GM18867 (cell line): Measurements from ENCODE around the gene ATXN3.

Source experiments
- ATAC-seq: cut with Tn5 transposase; IDR thresholded peaks from one replicate; pipeline ENCODE4 v1.9.1; 2021; ENCODE audit warnings: mild to moderate bottlenecking, moderate library complexity; ENCODE audit not compliant: unreplicated experiment

Gene ATXN3

DNA sequence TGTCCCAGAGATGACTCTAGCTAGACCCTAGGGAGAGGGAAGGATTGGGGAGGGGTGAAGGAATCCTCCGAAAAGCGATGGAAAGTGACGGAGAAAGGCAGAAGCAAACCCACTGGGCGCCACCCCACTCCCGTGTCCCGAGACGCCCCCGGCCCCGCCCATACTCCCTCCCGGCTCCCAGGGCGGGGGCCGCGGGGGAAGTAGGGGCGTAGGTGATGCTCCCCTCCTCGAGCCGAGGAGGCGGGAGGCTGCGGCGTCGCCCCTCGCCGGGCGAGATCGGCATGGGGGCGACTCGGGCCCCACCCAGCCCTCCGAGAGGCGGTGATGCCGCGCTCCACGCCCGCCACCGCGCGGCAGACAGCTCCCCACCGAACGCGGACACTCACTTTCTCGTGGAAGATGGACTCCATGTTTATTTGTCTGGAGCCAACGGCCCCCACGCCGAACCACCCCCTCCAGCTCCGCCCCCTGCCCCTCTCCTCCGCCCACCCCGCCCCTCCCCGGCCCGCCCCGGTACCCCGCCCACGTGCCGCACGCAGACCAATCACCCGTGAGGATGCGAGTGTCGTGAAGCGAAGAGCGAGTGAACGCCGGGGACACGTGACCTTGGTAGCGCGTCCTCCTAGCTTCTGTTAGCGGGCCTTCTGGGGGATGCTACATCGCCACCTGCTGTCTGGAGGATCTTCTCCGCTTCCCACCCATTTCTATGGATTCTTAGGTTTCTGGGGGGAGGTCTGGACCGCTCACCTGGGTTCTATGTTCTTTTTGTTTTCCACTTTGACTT, at the start of gene ATXN3:
TSS of gene ATXN3 (minus strand) at position 440 of the 784 bp plus-strand sequence. CDS start at position 410, 30 bp downstream.
- peak; percentile 87 for ATAC-seq

GRCh38 chr14:92154283-92154942, 48.0 kb upstream of the ATXN3 start:
- ATAC-seq = no peak

DNA sequence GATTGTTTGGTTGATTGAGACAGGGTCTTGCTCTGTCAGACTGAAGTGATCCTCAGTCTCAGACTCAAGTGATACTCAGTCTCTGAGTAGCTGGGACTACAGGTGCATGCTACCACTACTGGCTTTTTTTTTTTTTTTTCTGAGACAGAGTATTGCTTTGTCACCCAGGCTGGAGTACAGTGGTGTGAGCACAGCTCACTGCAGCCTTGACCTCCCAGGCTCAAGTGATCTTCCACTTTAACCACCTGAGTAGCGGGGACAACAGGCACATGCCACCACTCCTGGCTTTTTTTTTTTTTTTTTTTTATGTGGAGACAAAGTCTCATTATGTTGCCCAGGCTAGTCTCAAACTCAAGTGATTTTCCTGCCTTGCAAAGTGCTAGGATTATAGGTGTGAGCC, 47.2 kb upstream of the ATXN3 start:
- no peak for ATAC-seq

DNA sequence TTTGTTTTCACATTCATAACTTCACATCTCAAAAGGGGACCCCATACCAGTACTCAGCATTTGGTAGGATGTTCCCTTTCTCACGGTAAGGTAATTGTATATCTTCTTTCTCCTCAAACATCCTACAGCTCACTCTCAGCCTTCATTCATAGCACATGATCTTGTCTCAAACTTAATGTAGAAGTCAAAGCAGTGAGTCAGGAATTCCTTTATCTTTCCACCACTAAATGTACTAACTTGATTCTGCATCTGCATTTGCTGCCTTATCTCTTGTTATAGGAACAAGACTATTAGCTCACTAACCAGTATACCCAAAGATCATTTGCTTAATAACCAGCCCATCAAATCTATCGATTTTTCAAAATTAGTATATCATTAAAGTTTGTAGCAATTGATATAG, 38.3 kb upstream of the ATXN3 start:
- no peak for ATAC-seq

DNA sequence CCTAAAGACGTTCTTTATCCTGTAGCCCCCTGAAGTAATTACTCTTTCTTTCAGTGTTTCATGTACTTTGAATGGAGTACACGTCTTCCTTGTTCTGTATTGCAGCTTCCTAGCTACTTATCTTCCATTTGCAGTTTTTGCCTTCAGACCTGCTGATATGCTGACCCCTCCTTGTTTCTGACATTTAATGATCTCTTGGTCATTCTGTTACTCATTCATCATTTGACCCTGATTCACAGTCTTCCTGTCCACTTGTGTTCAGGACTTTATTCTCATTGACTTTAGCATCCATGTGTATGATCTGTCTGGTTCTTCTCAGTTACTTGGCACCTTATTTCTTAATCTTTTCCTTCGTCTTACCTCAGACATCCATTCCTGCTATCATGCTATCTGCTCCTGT, 37.6 kb upstream of the ATXN3 start:
- no peak for ATAC-seq

GRCh38 chr14:92143309-92143708, 36.9 kb upstream of the ATXN3 start:
- no peak for ATAC-seq

- no peak for ATAC-seq
Observed at GRCh38 chr14:92135269-92135668, 28.9 kb upstream of the ATXN3 start.

- no peak for ATAC-seq
Observed at GRCh38 chr14:92134456-92134855, 28.1 kb upstream of the ATXN3 start.

GRCh38 chr14:92122761-92123160, 16.4 kb upstream of the ATXN3 start:
- no peak for ATAC-seq

GRCh38 chr14:92122351-92122677, 15.9 kb upstream of the ATXN3 start:
- peak; percentile 14 for ATAC-seq

DNA sequence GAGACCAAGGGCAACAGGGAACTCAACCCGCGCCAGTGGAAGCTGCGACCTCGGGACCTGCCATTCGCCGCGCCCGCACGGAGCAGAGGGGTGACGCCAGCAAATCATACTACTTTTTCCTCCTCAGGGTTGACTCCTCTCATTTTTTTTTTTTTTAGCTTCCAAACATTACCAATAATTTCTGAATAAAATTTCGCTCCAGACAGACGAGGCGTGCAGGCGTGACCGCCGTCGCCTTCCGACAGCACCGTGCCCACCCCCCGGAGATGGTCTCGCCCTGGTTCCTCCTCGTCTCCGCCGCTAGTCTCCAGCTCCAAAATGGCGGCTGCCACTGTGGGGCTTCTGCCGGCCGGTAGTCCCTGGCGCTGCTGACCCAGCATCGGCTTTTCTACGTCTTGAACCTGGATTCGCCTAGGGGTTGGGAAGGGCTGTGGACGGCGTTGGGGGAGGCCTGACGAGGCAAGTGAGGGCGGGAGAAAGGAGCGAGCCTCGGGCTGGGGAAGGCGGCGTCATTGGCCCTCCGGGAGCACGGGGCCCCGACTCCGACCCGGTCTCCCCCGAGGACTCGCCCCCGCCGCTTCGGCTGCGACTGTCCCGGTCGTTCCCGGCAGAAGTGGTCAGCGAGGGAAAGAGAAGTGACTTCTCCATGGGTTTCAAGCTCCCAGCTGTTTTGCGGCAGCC, 15.4 kb upstream of the ATXN3 start, which contains the start of the genes CPSF2 and NDUFB1:
TSS of gene CPSF2 (plus strand) at position 300 of the 681 bp plus-strand sequence. CDS start 9,016 bp downstream, outside the sequence.
TSS of gene NDUFB1 (minus strand) at position 37 of the 681 bp plus-strand sequence. CDS start 4,069 bp downstream, outside the sequence.
- peak; percentile 87 for ATAC-seq

GRCh38 chr14:92121207-92121669, 14.9 kb upstream of the ATXN3 start:
- peak; percentile 5 for ATAC-seq

DNA sequence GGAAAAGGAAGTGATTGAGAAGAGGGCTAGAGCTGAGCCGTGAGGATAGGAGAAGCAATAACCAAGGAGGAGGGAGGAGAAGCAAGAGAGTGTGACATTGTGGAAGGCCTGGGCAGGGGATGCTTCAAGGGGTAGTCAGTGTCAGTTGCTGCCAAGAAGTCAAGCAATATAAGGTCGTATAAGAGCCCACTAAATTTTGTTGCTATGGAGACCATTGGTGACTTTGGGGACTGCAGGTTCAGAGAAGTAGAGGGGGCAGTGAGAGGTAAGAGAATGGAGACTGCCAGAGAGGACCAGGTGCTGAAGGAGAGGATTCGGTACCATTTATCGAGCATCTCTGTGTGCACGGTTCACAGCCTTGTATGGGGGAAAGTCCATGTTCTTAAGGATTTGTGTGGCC, 3.1 kb upstream of the ATXN3 start:
- ATAC-seq = no peak

DNA sequence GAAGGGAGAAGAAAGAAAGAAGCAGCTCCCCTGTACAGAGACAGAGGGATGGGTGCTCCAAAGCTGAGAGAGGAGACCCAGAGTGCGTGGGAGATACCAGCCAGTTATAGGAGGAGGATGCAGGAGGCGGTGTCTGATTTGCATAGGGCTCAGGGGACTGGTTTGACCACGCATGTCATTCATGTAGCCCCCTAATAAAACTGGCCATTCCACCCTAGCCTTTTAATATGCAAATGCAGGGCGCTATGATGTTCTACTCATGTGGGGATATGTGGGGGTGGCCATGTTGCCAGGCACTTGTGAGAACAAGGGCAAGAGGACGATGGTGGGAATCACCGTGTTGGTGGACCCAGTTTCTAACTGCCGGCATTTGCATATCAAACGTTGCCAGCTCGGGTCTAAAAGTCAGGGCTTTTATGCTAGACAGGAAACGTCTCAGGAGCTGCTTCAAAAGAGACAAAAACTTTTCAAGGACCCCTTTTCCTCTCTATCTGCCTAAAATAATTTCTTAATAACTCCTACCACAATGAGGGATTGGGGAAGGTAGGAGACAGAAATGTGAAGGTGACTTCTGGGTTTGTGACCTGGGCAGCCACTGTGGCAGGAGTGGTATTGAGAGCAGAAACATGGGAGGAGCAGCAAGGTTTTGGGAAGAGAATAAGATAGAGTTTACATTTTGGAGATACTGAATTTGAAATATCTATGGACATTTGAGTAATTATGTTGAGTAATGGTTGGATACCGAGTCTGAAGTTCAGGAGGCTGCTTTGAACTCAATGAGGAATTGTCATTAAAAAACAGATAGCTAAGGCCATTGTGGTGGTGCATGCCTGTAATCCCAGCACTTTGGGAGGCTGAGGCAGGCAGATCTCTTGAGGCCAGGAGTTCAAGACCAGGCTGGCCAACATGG, 2.2 kb upstream of the ATXN3 start:
- ATAC-seq = no peak

DNA sequence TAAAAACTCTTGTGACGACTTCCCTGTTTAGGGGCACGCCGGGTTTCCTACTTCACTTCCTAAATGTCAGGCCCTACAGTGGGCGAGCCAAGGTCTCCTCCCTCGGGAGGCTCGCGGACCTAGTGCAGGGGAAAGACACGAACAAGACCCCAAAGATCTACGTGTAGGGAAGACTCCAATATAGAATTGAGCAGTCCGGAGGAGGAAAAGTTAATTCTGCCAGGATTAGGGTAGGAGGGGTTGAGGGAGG, 564 bp downstream of the ATXN3 start:
- ATAC-seq = peak; percentile 2

DNA sequence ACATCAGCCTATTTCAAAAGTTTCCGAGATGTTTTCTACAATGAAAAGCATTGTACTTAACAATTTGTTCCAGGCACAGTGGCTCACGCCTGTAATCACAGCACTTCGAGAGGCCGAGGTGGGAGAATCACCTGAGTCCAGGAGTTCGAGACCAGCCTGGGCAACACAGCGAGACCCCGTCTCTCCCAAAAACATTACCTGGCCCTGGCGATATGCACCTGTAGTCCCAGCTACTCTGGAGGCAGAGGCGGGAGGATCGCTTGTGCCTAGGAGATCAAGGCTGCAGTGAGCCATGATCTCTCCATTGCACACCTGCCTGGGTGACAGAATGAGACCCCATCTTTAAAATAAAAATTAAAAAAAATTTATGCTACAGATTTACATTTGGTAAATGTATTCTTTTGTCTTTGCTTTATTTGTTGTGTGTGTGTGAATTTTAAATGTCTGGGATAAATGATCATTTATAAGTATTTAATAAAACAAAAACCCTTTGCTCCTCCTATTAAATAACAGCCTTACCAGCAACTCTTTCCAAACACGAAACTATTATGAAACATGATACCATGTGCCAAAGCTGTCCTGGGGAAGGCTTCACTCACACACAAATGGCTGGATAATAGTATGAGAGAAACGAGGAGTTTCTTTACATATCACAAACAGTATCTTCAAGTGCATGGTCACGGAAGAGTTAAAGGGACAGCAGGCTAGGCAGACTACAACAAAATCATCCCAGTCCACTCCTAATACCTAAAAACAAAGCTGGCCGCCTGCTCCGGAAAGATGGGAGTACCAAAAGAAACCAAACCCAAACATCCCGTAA, 1.1 kb downstream of the ATXN3 start:
- ATAC-seq = no peak

- ATAC-seq = no peak
Observed at GRCh38 chr14:92103363-92103989, 2.9 kb downstream of the ATXN3 start.

GRCh38 chr14:92099802-92100201, 6.6 kb downstream of the ATXN3 start:
- no peak for ATAC-seq

DNA sequence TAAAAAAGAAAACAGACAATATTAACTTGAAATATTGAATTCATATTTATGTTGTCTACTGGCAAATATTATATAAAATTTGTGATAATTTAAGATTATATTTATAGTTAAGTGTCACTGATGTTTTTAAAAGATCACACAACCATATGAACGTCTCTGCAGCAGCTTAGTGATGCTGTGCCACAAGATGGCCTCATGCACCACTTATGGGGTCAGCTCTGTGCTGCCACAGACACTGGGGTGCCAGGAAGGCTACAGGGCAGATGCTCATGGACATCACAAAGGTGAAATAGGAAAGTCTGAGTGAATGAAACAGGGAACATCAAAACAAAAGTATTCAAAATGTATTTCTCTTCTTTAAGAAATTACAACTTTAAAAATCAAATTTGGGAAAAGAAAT, 13.1 kb downstream of the ATXN3 start:
- ATAC-seq = no peak

DNA sequence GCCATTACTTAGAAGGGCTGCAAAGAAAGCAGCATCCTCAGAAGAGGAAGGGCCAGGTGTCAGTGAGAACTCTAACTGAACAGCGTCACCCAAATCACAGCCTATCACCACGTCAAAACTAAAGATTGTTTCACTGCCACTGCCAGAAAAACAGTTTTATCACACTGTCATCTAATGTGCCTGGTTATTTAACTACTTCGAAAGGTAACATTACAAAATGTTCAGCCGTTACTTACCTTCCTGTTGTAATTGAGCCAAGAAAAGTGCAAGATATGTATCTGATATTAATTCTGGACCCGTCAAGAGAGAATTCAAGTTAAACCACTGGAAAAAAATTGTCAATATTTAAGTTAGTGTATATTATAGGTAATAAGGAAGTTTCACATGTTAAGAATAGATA, 17.9 kb downstream of the ATXN3 start:
- ATAC-seq = no peak
